ENCODE data around the gene FKBP5.
"Not testable (repeated sequence)": the region's sequence is repeated elsewhere in the genome, so short reads cannot be mapped to it uniquely, and the experiment has no call there.

The FKBP5 gene

DNA sequence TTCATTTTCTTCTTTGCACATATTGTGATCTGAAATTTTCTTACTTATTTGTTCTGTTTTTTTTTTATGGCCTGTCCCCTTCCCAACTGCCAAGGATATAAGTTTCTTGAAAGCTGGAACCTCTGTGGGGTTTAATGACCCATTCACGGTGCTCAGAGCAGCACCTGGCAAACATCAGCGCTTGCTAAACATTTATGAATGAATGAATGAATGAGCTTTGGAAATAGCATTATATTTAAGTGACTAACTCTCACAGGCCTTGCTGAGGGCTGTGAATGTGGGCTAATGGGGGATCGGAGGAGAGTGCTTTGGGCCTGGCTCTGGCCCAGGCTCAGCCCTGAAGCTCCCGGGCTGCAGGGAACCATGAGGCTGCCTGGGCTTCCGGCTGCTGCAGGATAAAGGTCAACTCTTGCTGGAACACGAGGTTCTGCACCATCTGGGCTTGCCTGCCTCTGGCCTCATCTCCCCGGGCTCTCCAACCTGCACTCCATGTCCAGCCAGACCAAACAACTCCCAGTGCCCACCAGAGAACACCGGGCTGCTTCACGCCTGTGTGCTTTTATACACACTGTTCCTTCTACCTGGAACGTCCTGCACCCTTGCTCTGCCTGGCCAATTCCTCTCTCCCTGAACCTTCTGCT is 33.5 kb upstream of the FKBP5 start:
- DNase-seq, result no peak

DNA sequence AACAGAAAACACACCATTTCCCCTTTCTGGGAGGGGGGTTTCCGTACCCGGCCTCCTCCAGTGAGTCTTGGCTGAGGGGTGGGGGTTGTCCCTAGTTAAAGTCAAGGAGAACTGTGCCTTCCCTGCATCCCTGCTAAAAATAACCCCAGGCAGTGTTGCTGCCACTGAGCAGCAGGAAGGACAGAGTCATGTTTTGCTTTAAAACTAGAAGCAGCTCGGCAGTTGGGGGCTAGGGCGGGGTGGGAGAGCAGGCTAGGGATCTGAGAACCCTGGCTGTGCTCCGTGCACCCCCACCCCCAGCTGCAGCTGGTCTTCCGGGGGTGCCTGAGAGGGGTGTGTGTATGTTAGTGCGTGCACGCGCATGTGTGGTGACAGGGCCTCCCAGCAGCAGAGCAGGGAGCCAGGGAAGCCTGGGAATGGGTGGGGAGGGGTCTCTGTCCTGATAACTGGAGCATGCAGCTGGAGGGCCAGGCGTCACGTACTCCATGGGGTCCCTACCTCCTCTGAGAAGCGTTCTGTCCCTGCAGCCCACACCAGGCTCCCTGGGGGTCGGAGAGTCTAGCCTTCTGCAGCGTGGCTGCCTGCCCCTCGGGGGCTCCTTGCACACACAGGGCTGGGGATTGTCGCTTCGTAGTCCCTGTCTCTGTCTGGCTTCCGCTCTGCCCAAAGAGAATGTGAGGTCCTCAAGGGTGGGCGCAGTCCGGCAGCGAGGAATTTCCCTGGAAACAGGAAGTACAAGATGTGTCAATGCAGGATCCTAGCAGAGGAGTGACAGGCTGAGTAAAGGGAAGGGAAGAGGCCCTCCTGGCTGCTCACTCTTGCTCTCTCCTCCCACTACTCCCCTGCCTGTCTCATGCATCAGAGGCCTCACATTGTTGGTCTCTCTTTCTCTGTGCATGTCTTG is 31.4 kb upstream of the FKBP5 start:
- no peak for DNase-seq

DNA sequence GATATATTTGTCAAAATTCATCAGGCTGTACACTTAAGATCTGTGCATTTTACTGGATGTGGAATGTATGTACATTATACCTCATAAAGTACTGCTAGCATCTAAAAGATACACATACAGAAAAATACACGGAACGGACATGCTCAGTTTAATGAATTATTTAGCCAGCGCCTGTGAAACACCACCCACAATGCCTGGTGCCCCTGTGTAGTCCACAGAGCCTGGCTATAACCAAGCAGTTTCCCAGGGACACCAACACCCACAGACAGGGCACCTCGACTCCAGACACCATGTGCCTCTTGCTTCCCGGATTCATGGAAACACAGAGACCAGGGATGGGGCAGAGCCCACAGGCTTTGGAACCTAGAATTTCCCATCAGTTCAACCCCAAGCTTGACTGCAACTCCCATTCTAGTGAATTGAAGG is 30.7 kb upstream of the FKBP5 start:
- DNase-seq, result no peak

DNA sequence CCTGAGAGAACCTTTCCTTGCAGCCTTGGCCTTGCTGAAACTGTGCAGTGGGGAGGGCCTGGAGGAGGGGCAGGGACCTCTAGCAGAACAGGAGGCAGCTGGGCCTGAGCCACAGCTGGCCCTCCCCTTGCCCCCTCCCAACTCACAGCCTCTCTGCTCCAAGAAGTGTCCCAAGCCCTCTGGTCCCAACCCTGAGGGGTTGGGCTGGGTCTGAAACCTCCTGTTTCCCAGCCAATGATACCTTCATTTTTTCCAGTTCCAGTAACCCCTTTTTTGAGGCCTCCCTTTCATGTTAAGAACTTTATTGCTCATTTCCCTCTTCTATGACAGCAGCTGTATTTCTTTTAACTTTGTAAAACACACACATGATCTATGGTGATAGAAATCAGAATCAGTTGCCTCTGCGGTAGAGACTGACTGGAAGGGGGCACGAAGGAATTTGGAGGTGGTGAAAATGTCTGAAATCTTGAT is 30.2 kb upstream of the FKBP5 start:
- DNase-seq, result no peak

DNA sequence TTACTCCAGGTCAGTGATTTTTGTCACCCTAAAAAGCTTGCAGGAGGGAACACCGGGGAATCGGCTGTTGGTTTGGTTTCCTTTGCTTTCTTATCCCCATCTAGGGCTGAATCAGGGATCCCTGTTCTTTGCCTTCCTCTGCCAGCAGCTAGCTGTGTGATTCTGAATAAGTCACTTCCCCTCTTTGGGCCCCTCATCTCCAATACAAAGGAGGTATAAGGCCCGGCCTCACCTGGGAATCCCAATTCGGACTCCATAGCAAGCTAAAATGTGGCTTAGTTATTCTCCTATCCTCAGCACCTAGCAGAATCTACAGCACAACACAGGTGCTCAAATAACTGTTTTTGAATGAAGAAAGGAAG is 29.6 kb upstream of the FKBP5 start:
- no peak for DNase-seq

DNA sequence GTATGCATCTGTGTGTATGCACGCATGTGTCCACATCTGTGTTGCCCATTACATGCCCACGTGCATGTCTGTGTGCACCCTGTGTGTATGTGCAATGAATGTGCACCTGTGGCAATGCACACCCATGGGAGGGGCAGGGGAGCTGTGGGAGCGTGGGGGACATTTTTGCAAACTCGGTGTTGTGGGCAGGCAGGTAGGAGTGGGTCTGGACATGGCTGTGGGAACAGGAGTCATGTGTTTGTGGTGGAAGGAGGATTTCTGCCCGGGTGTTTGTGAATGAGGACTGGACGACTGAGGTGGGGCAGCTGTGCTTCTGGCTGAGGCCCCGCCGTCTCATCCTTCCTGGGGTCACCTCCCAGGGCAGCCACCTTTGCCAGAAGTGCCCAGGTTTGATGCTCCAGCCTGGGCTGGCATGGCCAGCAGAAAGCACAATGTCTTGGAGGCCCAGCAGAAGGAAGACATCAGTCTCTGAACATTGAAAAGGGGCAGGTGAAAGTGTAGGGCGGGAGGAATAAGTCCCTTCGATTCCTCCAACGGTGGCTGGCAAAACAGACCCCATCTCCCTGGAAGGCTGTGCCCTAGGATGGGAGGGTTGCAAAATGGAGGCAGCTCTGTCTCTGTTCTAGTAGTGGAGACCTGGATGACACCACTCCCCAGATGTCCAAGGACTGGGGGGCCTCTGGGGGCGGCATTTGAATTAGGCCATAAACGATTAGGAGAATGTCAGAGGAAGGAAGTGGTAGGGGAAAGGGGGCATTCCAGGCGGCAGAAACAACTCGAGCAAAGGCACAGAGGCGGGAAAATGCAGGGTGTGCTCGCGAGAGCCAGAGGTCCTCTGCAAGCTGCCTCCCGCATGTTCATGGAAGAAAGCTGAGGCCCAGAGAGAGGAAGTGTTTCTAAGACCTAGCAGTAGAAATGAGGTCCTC is 29.0 kb upstream of the FKBP5 start:
- no peak for DNase-seq

DNA sequence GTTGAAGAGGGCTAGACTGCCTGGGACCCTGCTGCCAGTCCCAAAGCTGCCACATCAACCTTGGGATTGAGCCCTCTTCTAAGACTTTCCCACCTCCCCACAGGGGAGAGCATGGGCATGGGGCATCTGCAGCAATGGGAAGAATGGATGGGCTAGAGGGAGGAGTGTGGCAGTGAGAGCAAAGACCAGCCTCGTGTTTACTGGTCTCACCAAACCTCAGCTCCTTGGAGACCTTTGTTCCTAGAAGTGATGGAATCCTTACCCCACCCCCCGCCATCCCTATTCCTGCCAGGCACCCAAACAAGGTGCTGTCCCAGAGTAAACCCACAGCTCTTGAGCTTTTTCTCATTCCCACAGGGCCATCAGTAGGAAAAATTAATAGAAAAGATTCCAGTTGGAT is 28.1 kb upstream of the FKBP5 start:
- DNase-seq, result no peak

DNA sequence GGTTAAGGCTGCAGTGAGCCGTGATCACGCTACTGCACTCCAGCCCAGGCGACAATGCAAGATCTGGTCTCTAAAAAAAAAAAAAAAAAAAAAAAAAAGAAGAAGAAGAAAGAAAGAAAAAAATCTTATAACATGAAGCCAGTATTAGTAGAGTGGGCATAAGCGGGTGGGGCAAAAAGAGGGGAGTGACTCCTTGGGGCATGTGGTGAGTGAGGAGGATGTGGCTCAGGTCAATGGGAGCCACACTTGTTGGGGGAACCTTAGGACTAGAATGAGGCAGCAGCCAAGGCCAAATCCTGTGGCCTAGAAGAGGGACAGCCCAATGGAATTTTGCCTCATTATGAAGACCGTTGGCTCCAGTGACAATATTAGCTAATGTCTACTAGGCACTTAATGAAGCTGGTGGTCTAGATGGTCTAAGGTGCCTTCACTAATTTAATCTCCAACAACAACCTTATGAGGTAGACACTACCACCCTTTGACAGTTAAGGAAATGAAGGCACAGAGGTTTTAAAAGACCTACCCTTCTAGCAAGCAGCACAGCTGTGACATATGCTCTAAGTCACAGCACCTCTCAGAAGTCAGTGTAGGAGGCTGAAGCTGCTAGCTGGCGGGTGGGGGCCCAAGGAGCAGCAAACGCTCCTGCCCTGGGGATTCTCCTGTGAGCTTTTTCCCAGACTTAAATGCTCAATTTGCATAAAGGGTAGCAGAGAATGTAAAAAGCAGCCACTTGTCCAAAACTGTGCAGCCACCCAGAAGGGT is 24.5 kb upstream of the FKBP5 start:
- DNase-seq, result no peak

DNA sequence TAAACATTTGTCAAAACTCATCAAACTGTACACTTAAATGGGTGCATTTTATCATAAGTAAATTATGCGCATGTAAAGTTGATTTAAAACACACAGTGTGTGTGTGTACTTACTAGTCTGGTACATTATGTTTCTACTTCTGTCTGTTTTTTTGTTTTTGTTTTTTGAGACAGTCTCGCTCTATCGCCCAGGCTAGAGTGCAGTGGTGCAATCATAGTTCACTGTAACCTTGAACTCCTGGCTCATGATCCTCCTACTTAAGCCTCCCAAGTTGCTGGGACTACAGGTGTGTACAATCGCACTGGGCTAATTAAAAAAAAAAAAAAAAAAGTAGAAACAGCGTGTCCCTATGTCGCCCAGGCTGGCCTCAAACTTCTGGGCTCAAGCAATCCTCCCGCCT is 23.0 kb upstream of the FKBP5 start:
- no peak for DNase-seq

DNA sequence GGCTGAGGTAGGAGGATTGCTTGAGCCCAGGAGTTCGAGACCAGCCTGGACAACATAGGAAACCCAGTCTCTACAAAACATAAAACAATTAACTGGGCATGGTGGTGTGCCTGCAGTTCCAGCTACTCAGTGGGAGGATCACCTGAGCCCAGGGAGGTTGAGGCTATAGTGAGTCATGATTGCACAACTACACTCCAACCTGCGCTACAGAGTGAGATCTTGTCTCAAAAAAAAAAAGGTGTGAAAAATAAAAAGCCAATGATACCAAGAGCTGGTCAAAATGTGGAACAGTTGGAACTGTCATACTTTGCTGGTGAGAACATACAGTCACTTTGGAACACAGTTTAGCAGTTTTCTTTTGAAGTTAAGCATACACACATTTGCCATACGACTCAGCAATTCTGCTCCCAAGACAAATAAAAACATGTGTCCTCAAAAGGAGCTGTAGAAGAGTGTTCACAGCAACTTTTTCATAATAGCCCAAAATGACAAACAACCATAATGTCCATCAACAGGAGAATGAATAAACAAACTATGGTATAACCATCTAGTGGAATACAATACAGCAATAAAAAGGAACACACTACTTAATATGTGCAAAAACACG is 21.6 kb upstream of the FKBP5 start:
- DNase-seq, result peak; percentile 58

DNA sequence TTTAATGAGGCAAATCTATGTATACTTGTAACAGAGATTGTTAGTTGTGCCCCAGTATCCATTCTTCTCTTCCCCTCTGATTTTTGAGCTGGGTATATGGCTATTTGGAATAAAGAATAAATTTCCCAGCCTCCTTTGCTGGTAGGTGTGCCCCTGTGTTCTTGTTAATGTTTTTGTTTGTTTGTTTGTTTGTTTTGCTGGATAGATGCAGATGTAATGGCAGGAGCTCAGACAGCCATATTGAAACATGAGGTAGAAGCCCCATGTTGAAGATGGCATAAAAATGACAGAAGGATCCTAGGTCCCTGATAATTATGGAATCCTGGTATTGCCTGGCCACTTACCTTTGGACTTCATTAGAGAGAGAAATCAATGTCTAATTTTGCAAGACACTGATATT is 19.9 kb upstream of the FKBP5 start:
- DNase-seq, result no peak

DNA sequence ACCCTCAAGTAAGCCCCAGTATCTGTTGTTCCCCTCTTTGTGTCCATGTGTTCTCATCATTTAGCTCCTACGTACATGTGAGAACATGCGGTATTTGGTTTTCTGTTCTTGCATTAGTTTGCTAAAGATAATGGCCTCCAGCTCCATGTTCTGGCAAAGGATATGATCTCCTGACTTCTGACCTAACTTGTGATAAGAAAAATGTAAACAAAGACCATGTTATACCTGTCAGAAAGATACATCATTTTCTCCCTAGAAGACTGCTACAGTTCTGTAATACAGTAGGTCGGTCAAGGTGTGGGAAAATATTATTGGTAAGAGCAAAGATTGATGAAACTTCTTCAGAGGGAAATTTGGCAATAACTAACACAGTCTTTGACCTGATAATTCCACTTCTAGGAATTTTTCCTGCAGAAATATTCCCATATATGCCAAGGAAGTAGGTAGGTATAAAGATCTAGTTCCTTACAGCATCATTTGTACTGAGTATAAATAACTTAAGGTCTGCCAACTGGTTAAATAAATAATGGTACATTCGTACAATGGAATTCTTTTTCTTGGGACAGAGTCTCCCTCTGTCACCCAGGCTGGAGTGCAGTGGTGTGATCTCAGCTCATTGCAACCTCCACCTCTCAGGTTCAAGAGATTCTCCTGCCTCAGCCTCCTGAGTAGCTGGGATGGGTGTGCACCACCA is 19.1 kb upstream of the FKBP5 start:
- no peak for DNase-seq

DNA sequence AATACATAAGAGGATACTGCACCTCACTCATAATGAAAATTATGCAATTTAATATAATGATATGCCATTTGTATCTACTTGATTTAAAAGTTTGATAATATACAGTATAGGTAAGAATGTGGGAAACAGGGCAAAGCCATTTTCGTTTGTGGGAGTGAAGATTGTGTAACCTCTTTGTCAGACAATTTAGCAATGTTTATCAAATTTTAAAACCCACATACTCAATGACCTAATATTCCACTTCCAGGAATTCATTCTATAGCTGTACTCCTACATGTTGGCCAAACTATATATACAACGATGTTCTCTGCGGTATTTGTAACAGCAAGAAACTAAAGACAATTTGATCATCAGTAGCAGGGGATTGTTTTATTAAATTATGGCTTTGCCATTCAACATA is 17.8 kb upstream of the FKBP5 start:
- DNase-seq, result no peak

DNA sequence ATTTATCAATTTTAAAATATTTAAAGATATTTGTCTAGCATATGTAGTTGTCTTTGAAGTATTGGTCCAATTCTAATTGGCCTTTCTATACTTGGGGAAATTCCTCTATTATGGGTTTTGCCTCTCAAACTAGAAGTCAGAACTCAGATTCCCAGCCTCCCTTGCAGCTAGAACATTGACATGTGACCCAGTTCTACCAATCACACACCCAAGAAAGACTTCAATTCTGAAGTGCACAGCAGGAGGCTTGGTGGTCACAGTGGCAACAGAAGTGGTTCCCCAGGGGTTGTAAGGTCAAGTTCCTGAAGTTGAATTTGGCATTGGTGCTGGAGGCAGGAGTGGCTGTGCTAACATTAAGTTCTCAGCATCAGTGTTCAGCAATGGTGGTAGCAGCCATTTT is 14.8 kb upstream of the FKBP5 start:
- no peak for DNase-seq

DNA sequence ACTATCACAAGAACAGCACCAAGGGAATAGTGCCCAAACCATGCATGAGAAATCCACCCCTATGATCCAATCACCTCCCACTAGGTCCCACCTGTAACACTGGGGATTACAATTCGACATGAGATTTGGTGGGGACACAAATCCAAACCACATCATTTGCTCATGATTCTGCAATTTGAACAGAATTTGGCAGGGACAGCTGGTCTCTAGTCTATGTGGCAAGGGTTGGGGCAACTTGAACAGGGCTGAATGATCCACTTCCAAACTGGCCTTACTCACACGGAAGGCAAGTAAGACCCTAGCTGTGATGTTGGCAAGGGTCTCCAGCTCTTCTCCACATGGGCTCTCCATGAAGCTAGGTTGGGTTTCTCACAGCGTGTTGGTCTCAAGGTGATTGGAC is 10.1 kb upstream of the FKBP5 start:
- no peak for DNase-seq

DNA sequence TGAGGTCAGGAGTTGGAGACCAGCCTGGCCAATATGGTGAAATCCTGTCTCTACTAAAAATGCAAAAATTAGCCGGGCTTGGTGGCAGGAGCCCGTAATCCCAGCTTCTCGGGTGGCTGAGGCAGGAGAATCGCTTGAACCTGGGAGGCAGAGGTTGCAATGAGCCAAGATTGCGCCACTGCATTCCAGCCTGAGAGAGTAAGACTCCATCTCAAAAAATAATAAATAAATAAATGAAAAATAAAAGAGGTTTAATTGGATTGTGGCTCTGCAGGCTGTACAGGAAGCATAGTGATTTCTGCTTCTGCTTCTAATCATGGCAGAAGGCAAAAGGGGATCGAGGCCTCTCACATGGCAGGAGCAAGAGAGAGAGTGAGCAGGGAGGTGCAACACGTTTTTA is 9.7 kb upstream of the FKBP5 start:
- DNase-seq, result not testable (repeated sequence)

DNA sequence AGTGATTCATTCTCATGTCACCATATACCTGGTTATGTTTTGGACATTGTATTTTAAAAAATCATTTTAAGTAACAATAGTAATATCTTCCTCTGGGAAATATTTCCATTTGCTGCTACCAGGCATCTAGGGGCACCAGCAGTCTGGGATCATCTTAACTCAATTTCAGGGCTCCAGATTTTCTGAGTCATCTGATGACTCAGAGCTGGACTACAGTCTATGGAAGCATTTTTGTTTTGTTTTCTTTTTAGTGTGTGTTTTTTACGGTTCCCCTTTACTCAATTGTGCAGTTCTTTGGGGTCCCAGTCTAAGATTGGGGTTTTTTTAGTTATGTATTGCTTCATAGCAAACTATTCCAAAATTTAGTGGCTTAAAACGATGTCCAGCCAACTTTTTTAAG is 5.7 kb upstream of the FKBP5 start:
- DNase-seq, result no peak

DNA sequence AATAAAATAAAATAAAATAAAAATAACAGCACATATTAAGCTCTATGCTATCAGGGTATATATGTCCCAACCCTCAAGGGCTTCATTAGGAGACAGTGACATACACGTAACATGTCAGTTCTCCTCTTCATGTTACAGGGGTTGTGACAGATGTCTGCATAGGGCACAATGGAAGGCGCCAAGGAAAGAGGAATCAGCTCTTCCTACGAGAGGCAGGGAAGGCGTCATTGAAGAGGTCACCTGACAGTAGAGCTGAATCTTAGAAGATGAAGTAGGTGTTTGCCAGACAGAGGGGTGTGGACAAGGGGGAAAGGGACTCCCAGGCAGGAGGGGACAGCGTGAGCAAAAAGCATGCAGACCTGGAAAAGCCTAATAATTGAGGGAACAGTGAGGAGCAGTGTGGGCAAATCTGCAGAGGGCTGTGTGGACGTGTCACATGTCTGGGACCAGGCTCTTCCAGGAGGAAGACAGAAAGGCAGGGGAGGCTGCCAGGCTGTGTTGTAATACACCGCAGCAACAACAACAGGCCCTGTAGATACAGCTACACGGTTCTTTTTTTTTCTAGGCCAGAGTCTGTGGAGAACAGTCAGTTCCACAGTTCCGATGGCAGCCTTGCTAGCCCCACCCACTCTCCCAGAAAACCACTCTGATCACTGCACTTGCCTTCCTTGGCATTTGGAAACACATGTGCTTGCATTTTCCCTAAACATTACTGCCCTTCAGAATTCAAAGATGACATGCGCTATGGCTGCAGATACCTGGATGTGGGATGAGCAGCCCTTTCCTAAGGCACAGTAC is 2.5 kb upstream of the FKBP5 start:
- no peak for DNase-seq

DNA sequence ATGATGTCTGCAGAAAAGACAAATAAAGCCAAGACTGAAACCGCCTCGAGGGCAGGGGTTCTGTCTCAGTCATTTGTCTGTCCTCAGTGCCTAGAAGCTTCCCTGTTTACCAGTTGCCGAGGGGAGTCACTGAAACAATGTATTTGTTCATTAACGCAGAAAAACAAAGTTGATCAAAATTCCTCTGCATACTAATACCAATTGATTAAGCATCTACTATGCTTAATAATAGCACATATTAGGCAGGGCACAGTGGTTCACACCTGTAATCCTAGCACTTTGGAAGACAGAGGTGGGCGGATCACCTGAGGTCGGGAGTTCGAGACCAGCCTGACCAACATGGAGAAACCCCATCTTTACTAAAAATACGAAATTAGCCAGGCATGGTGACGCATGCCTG is 1.8 kb upstream of the FKBP5 start:
- no peak for DNase-seq

DNA sequence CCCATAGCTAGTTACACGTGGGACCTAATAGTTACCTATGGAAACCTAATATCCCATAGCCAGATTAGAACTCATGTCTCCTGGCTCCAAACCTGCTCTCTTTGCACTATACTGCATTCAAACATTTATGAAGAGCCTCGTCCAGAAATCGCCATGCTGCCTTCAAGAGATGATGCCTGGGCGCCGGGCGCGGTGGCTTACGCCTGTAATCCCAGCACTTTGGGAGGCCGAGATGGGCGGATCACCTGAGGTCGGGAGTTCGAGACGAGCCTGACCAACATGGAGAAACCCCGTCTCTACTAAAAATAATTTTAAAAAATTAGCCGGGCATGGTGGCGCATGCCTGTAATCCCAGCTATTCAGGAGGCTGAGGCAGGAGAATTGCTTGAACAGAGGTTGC is 1.3 kb upstream of the FKBP5 start:
- DNase-seq, result not testable (repeated sequence)

Measured in stimulated activated CD4-positive, alpha-beta T cell treated with anti-CD3 and anti-CD28 coated beads, Interleukin-4, amount 100 ng/mL, for 24 hours (primary cell).